GM12878 (cell line): ENCODE data around the gene KLHL26.

Source experiments
- EP300 ChIP-seq, 2 experiments: fragments of 150-350 bp in 1 of 2; IDR thresholded peaks; 2 replicates each; pipeline ENCODE4 v1.6.1; 2011 to 2012; ENCODE audit warnings: low read depth in 2 of 2, low read length in 2 of 2, borderline replicate concordance in 1 of 2, improper control_type of control experiment in 1 of 2, inconsistent platforms in 1 of 2; ENCODE audit not compliant: control insufficient read depth in 1 of 2
- NR2C2 ChIP-seq: IDR thresholded peaks from 2 replicates; pipeline ENCODE4 v1.6.1; 2011; ENCODE audit warnings: borderline replicate concordance, low read depth; ENCODE audit not compliant: control insufficient read depth, insufficient read length
- POLR2AphosphoS2 ChIP-seq: IDR thresholded peaks from 2 replicates; pipeline ENCODE4 v1.6.1; 2011; ENCODE audit warnings: low read depth, mild to moderate bottlenecking, low read length, improper control_type of control experiment, moderate library complexity
- SMC3 ChIP-seq: IDR thresholded peaks from 2 replicates; pipeline ENCODE4 v1.6.1; 2011; ENCODE audit warnings: low read length, improper control_type of control experiment, borderline replicate concordance
- SUZ12 ChIP-seq: fragments of 200-600 bp; sonication (generic); IDR thresholded peaks from one replicate; pipeline ENCODE4 v1.6.1; 2018; ENCODE audit warnings: antibody characterized with exemption, mild to moderate bottlenecking; ENCODE audit not compliant: unreplicated experiment
- ZNF384 ChIP-seq: IDR thresholded peaks from 2 replicates; pipeline ENCODE4 v1.6.1; 2012; ENCODE audit warnings: low read depth, mild to moderate bottlenecking, low read length, improper control_type of control experiment, borderline replicate concordance
- TF ChIP-seq, protein P1 (sequence below): IDR thresholded peaks from 2 replicates; pipeline ENCODE4 v1.6.1; 2012; ENCODE audit warnings: low read depth, low read length, improper control_type of control experiment
- TF ChIP-seq, protein P2 (sequence below), 3 experiments: IDR thresholded peaks in 2 of 3; conservative IDR thresholded peaks in 1 of 3; 2 replicates each; pipeline ENCODE4 v1.5.1; 2011; ENCODE audit warnings: low read depth in 3 of 3, low read length in 3 of 3, mild to moderate bottlenecking in 3 of 3, control low read depth in 2 of 3, moderate library complexity in 2 of 3, inconsistent platforms in 1 of 3, mixed read lengths in 1 of 3; ENCODE audit not compliant: control insufficient read depth in 2 of 3, insufficient read depth in 1 of 3; ENCODE audit errors: extremely low read depth in 1 of 3
- TF ChIP-seq, protein P3 (sequence below): IDR thresholded peaks from 2 replicates; pipeline ENCODE4 v1.6.1; 2012; ENCODE audit warnings: mild to moderate bottlenecking, low read depth, low read length

DNA sequence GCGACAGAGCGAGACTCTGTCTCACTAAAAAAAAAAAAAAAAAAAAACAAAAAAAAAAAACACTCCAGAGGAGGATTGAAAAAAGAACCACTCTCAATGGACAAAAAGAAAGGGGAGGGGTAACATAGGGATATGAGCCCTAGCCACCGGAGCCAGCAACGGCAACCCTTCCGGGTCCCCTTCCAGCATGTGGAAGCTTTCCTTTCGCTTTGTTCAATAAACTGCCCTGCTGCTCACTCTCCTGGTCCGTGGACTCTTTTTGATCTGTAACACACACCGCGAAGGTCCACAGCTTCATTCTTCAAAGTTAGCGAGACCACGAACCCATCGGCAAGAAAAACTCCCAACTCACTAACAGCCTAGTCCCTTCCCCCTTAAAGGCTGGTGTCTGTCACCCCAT, 49.3 kb upstream of the KLHL26 start:
- TF ChIP-seq, protein P1, sequence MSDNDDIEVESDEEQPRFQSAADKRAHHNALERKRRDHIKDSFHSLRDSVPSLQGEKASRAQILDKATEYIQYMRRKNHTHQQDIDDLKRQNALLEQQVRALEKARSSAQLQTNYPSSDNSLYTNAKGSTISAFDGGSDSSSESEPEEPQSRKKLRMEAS = no peak
- TF ChIP-seq POLR2AphosphoS2 (no peak), NR2C2 (no peak), EP300 (IDR thresholded peaks at IDR 0.05; ENCODE audit: borderline replicate concordance in 1 of 2, control insufficient read depth in 1 of 2, low read depth in 2 of 2, low read length in 2 of 2) (no peak), ZNF384 (no peak), SUZ12 (no peak), SMC3 (no peak)
- TF ChIP-seq, protein P2, sequence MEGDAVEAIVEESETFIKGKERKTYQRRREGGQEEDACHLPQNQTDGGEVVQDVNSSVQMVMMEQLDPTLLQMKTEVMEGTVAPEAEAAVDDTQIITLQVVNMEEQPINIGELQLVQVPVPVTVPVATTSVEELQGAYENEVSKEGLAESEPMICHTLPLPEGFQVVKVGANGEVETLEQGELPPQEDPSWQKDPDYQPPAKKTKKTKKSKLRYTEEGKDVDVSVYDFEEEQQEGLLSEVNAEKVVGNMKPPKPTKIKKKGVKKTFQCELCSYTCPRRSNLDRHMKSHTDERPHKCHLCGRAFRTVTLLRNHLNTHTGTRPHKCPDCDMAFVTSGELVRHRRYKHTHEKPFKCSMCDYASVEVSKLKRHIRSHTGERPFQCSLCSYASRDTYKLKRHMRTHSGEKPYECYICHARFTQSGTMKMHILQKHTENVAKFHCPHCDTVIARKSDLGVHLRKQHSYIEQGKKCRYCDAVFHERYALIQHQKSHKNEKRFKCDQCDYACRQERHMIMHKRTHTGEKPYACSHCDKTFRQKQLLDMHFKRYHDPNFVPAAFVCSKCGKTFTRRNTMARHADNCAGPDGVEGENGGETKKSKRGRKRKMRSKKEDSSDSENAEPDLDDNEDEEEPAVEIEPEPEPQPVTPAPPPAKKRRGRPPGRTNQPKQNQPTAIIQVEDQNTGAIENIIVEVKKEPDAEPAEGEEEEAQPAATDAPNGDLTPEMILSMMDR (IDR thresholded peaks at IDR 0.05 in 2 of 3, conservative IDR thresholded peaks at IDR 0.05 in 1 of 3; ENCODE audit: control insufficient read depth in 2 of 3, extremely low read depth in 1 of 3, insufficient read depth in 1 of 3, low read depth in 3 of 3, low read length in 3 of 3) = no peak
- TF ChIP-seq, protein P3, sequence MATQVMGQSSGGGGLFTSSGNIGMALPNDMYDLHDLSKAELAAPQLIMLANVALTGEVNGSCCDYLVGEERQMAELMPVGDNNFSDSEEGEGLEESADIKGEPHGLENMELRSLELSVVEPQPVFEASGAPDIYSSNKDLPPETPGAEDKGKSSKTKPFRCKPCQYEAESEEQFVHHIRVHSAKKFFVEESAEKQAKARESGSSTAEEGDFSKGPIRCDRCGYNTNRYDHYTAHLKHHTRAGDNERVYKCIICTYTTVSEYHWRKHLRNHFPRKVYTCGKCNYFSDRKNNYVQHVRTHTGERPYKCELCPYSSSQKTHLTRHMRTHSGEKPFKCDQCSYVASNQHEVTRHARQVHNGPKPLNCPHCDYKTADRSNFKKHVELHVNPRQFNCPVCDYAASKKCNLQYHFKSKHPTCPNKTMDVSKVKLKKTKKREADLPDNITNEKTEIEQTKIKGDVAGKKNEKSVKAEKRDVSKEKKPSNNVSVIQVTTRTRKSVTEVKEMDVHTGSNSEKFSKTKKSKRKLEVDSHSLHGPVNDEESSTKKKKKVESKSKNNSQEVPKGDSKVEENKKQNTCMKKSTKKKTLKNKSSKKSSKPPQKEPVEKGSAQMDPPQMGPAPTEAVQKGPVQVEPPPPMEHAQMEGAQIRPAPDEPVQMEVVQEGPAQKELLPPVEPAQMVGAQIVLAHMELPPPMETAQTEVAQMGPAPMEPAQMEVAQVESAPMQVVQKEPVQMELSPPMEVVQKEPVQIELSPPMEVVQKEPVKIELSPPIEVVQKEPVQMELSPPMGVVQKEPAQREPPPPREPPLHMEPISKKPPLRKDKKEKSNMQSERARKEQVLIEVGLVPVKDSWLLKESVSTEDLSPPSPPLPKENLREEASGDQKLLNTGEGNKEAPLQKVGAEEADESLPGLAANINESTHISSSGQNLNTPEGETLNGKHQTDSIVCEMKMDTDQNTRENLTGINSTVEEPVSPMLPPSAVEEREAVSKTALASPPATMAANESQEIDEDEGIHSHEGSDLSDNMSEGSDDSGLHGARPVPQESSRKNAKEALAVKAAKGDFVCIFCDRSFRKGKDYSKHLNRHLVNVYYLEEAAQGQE = no peak
